GM12874 (cell line): ENCODE measurements around the gene UBE2QL1.

Source experiments
- TF ChIP-seq, protein P1 (sequence below): IDR thresholded peaks from 2 replicates; pipeline ENCODE4 v1.5.1; 2011; ENCODE audit warnings: low read depth, mild to moderate bottlenecking, control low read depth, low read length, moderate library complexity; ENCODE audit not compliant: insufficient read depth

UBE2QL1 gene

DNA sequence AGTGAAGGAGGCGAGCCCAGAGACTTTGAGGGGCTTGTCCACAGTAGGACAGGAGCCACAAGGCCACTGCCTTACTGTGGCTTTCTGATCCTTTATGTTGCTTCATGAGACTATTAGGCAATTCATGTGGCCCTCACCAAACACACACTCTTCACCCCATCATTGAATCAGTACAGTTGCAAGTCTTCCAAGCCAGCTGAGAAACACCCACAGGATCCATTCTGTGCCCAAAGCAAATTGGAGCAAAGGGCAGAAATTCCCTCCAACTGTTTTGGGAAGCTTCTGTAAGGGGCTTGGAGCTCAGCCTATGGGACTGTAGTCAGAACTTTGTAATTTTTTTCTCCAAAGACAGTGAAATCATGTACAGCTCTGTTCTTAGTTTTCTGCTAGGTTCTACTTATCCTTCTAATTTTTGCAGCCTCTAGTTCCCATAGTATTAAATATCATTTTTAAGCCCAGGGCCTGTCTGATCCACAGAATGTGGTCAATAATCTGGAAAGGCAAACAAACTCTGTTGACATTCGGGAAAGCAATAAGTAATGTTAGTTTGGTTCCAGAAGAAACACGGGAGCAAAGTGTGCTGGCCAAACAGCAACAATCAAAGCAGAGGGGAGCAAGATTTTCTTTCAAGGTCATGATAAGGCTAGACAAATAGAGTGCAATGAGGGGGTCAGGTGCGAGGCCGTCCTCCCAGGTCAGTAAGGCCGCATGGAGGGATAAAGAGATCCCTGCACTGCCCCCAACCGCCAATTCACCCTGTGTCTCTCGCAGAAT is 47.0 kb downstream of the UBE2QL1 start:
- TF ChIP-seq, protein P1, sequence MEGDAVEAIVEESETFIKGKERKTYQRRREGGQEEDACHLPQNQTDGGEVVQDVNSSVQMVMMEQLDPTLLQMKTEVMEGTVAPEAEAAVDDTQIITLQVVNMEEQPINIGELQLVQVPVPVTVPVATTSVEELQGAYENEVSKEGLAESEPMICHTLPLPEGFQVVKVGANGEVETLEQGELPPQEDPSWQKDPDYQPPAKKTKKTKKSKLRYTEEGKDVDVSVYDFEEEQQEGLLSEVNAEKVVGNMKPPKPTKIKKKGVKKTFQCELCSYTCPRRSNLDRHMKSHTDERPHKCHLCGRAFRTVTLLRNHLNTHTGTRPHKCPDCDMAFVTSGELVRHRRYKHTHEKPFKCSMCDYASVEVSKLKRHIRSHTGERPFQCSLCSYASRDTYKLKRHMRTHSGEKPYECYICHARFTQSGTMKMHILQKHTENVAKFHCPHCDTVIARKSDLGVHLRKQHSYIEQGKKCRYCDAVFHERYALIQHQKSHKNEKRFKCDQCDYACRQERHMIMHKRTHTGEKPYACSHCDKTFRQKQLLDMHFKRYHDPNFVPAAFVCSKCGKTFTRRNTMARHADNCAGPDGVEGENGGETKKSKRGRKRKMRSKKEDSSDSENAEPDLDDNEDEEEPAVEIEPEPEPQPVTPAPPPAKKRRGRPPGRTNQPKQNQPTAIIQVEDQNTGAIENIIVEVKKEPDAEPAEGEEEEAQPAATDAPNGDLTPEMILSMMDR, result no peak

DNA sequence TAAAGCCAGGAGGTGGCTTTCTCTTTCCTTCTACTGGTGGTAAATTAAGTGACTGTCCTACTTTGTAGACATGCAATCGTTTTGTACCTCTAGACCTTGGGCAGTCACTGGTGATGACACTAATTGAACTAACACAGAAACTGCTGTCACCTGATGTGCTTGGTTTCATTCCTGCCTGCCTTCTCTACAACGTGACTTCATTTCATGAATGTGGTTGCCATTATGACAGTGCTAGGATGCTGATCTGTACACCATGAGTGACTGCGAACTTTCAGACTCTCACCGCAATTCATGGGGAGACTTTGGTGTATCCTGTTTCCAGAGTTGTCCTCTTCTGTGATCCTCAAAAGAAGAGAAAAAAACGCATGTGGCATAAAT is 47.5 kb downstream of the UBE2QL1 start:
- TF ChIP-seq, protein P1, result no peak

DNA sequence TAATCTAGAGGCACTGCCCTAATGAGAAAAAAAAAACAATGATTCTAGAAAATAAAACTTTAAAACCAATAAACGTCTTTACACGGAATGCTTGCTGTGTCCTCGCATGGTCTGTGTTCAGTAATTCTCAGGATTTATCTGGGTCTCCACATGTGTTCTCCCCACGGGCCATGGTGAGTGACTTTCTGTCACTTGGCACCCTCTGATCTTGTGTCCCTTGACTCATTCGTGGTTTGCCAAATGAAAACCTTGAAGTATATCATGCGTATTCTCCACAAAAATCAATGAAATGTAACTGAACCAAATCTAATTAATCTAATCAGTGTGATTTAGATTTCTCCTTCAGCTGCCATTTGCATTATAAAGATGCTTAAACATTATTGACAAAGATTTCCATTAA is 48.0 kb downstream of the UBE2QL1 start:
- TF ChIP-seq, protein P1, result no peak

DNA sequence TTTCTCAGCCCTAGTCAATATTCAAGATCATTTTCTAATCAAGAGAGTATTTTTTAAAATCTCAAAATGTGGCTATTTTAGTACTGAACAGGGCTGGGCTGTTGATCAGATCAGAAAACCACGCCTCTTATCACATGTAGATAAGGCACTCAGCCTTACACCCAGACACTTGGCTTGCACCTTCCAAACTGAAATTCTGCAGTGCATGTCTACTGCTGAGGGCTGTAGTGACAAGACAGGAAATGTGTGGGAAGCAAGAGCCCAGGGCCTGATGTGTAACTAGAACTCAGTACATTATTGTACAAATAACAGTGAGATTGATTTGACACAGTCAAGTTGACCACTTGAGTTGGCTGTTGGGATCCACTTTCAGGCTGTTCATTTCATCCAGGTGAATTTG is 48.6 kb downstream of the UBE2QL1 start:
- TF ChIP-seq, protein P1, result no peak

DNA sequence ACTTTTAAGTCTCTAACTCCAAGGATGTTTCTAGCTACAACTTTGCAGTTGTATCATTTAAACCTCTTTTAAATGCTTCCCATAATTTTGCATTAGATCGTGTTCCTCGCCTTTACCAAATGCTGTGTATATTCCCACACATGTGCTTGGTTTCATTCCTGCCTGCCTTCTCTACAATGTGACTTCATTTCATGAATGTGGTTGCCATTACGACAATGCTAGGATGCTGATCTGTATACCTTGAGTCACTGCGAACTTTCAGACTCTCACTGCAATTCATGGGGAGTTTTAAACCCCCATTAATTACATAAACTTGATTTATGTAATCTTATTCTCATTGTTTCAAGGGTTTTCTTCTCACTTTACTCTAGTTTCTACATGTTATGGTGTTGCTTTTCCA is 50.3 kb downstream of the UBE2QL1 start:
- TF ChIP-seq, protein P1, result no peak

DNA sequence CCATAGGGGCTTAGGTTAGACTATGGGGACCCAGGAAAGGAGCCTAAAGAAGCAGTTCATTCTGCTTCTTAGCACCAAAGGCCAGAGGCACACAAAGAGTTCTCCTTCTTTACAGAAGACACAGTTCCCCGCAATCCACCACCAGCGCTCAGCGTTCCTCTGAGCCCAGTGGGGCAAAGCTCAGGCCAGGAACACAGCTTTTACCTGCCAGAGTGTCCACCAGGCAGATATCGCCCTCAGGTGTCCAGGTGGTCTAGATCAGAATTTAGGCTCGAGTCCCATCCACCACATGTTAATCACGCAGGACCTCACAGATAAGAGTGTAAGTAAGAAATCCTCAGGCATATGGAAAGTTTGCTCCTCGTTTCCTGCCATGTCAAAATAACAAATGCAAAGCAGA is 53.0 kb downstream of the UBE2QL1 start:
- TF ChIP-seq, protein P1, result no peak

DNA sequence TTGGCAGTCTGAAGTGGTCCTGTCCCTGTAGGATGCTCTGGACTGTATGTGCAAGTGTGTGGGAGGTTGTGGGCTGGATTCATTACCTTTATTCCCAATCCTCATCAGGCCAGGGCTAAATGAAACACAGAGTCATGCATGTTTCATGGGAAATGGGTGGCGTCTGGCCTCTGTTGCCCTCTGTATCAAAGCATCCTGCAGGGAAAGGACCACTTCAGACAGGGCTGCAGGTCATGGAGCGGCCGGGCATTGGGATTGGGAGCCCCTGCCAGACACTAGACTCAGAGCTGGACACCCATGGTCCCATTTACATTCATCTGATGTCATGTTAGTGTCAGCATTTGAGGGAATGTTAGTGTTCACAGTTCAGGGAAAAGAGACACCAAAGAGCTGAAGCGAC is 53.8 kb downstream of the UBE2QL1 start:
- TF ChIP-seq, protein P1, result no peak
